ENCODE results near the gene SORBS1. TPM values are rescaled to one million over a fixed set of nuclear protein-coding genes. Genes with fewer than 3 reads are reported as not detected.

The SORBS1 gene
- total RNA-seq, 4 donors from 2014 or later, result 28.1 to 92.5 (median 41.7) TPM

DNA sequence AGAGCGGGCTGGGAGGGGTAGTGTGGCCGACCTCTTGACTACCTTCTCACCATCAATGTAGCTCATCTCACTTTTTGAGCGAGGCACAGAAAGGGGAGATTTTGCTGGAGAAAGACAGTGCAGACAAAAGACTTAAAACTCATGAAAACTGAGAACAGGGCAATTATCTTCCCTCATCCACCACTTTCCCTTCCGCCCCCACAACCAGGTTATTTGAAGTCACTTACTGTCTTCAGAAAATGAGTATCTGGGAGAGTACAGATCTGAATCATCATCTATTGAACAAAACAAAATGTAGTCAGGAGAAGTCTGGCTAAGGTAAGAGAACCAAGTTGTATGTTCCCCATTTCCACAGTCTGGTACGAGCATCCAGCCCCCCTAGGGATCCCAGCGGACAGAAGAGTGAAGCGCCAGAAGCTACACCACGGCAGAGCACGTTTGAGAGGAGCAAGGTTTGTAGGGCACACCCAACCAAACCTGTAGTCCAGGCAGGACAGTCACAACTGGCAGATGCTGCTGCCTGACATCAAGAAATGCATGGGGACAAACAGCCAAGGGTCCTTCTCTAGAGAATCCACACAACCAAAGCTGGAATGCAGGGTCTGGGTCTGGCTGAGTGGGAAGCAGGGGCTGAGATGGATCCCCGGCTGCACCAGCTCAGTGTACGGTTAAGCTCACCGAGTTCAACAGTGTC lies 177.0 kb downstream of the SORBS1 start:
- WGBS, result 95% methylated on average over 12 of the region's 12 CpGs

GRCh38 chr10:95382596-95382995 lies 178.6 kb downstream of the SORBS1 start:
- no peaks in the 10 kb centered on the region for H3K27me3 ChIP-seq
- H3K4me1 ChIP-seq, result no peaks in the 10 kb centered on the region
- H3K4me3 ChIP-seq, result no peak overlapping the region
- WGBS, result 92% methylated on average over 2 of the region's 2 CpGs
- H3K9me3 ChIP-seq, result no peaks in the 10 kb centered on the region
- no peak for DNase-seq (ENCODE audit: low spot score in 2 of 2)
- H3K27ac ChIP-seq, result no peak overlapping the region
- TF ChIP-seq EP300 (IDR thresholded peaks at IDR 0.05) (no peak), POLR2A (IDR thresholded peaks at IDR 0.05) (no peak), CTCF (IDR thresholded peaks at IDR 0.05) (no peak), POLR2AphosphoS5 (IDR thresholded peaks at IDR 0.05) (no peak)
- H3K36me3 ChIP-seq, result peaks cover 45% of the 10 kb centered on the region

More for the DNA sequence above, 177.0 kb downstream of the SORBS1 start:
- Histone ChIP-seq H3K27ac (no peak overlapping the region), H3K4me1 (peaks cover 6% of the 10 kb centered on the region), H3K27me3 (no peaks in the 10 kb centered on the region), H3K4me3 (no peak overlapping the region), H3K9me3 (no peaks in the 10 kb centered on the region), H3K36me3 (peaks cover 45% of the 10 kb centered on the region)
- no peak for DNase-seq (ENCODE audit: low spot score in 2 of 2)
- TF ChIP-seq POLR2A (IDR thresholded peaks at IDR 0.05) (no peak), EP300 (IDR thresholded peaks at IDR 0.05) (no peak), POLR2AphosphoS5 (IDR thresholded peaks at IDR 0.05) (no peak), CTCF (IDR thresholded peaks at IDR 0.05) (no peak)

DNA sequence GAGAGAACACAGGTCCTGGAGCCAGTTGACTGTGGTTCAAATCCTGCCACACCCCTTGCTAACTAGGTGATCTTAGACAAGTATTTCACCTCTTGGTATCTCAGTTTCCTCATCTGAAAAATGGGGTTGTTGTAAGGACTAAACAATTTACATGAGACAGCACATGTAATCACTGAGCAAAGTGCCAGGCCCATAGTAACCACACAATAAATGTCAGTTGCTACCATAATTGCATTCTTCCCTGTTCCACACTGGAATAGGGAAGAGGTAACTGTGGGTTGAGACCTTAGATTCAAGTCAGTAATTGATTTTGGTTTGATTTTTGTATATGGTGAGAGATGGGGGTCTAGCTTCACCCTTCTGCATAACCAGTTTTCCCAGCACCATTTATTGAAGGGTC lies 179.0 kb downstream of the SORBS1 start:
- TF ChIP-seq POLR2AphosphoS5 (IDR thresholded peaks at IDR 0.05) (no peak), EP300 (IDR thresholded peaks at IDR 0.05) (no peak), CTCF (IDR thresholded peaks at IDR 0.05) (no peak), POLR2A (IDR thresholded peaks at IDR 0.05) (no peak)
- no peaks in the 10 kb centered on the region for H3K9me3 ChIP-seq
- H3K27me3 ChIP-seq, result no peaks in the 10 kb centered on the region
- no peak for DNase-seq (ENCODE audit: low spot score in 2 of 2)
- no peak overlapping the region for H3K27ac ChIP-seq
- H3K4me3 ChIP-seq, result no peak overlapping the region
- no peaks in the 10 kb centered on the region for H3K4me1 ChIP-seq
- H3K36me3 ChIP-seq, result peaks cover 45% of the 10 kb centered on the region

DNA sequence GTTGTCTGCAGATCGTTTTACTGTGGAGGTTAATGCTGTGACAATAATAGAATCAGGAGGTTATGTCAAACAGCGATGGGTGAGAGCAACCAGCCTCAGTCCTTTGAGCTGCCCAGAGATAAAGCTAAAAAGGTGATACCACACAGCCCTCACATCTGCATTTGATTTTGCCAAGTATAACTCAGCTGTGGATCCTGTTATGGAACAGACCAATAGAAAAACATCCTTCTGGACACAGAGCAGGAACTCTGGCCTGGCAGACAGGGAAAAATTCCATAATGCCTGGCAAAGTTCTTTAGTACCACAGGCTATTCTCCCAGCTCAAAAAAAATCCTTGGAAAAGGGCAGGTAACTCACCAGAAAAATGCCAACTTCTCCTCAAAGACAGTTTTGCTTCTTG lies 183.2 kb downstream of the SORBS1 start:
- 61% methylated on average over 2 of the region's 2 CpGs for WGBS
- H3K36me3 ChIP-seq, result peaks cover 30% of the 10 kb centered on the region
- H3K9me3 ChIP-seq, result no peaks in the 10 kb centered on the region
- TF ChIP-seq EP300 (IDR thresholded peaks at IDR 0.05) (no peak), POLR2A (IDR thresholded peaks at IDR 0.05) (no peak), POLR2AphosphoS5 (IDR thresholded peaks at IDR 0.05) (no peak), CTCF (IDR thresholded peaks at IDR 0.05) (no peak)
- H3K4me3 ChIP-seq, result no peak overlapping the region
- no peaks in the 10 kb centered on the region for H3K4me1 ChIP-seq
- H3K27me3 ChIP-seq, result no peaks in the 10 kb centered on the region
- H3K27ac ChIP-seq, result no peak overlapping the region
- DNase-seq (ENCODE audit: low spot score in 2 of 2), result no peak

DNA sequence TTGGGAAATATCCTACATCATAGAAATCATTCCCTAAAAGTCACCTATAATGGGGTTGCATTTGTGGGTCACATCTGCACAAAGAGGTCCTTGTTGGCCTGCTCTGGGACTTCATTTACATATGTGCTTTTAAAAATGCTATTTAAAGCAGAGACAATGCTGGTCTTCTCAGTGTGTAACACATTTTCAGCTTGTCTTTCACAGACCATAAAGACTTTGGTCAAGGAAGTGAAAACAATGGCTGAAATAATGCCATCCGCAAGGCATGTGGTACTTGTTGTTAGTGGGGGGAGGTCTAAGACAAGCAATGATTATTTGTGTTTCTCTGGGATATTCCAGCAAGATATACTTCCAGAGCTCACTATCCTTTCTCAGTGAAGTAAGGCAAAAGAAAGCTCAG lies 185.8 kb downstream of the SORBS1 start:
- Histone ChIP-seq H3K27me3 (no peaks in the 10 kb centered on the region), H3K4me3 (no peak overlapping the region), H3K9me3 (no peaks in the 10 kb centered on the region), H3K4me1 (no peaks in the 10 kb centered on the region), H3K27ac (no peak overlapping the region), H3K36me3 (peaks cover 10% of the 10 kb centered on the region)
- DNase-seq (ENCODE audit: low spot score in 2 of 2), result no peak
- 76% methylated on average over 1 of the region's 1 CpG for WGBS
- TF ChIP-seq POLR2AphosphoS5 (IDR thresholded peaks at IDR 0.05), result no peak
- TF ChIP-seq POLR2A (IDR thresholded peaks at IDR 0.05), result no peak
- no peak for TF ChIP-seq CTCF (IDR thresholded peaks at IDR 0.05)
- no peak for TF ChIP-seq EP300 (IDR thresholded peaks at IDR 0.05)

All from suprapubic skin (tissue), 4 donors.